HepG2 (cell line): ENCODE measurements around the gene UBE2Q2. TPM values are rescaled to one million over a fixed set of nuclear protein-coding genes. Genes with fewer than 3 reads are reported as not detected.

Experiments
- ATF7-NPFF ChIP-seq: sonication (generic); formaldehyde crosslinking; IDR thresholded peaks from 2 replicates; pipeline ENCODE4 v1.8.1; 2023; ENCODE audit warnings: mild to moderate bottlenecking, low read depth, missing genetic modification reagents, moderate library complexity
- EED ChIP-seq: sonication (generic); formaldehyde crosslinking; IDR thresholded peaks from 2 replicates; pipeline ENCODE4 v1.5.0; 2020; ENCODE audit warnings: mild to moderate bottlenecking, missing genetic modification reagents
- HHEX ChIP-seq: IDR thresholded peaks from 2 replicates; pipeline ENCODE4 v1.6.1; 2016; ENCODE audit warnings: control low read depth
- HINFP ChIP-seq: sonication (generic); formaldehyde crosslinking; IDR thresholded peaks from 2 replicates; pipeline ENCODE4 v1.4.0; 2020; ENCODE audit warnings: low read depth, mild to moderate bottlenecking, missing genetic modification reagents
- HNF4A ChIP-seq: sonication (generic); formaldehyde crosslinking; IDR thresholded peaks from 2 replicates; pipeline ENCODE4 v1.4.0; 2020; ENCODE audit warnings: missing genetic modification reagents
- HNRNPK ChIP-seq: fragments of 200-400 bp; formaldehyde crosslinking; IDR thresholded peaks from 2 replicates; pipeline ENCODE4 v1.6.1; 2018; ENCODE audit warnings: low read length, low read depth, moderate library complexity, mild to moderate bottlenecking; ENCODE audit not compliant: poor library complexity, severe bottlenecking
- IKZF5 ChIP-seq: IDR thresholded peaks from 2 replicates; pipeline ENCODE4 v1.6.1; 2018; ENCODE audit warnings: missing genetic modification reagents, mild to moderate bottlenecking, missing compliant biosample characterization
- KAT2B ChIP-seq: fragments of 150-350 bp; IDR thresholded peaks from 2 replicates; pipeline ENCODE4 v1.6.1; 2014; ENCODE audit warnings: low read depth, low read length, borderline replicate concordance
- KDM2A ChIP-seq: sonication (generic); formaldehyde crosslinking; IDR thresholded peaks from 2 replicates; pipeline ENCODE4 v1.4.0; 2020; ENCODE audit warnings: low read depth, missing genetic modification reagents, borderline replicate concordance
- MAFF ChIP-seq: IDR thresholded peaks from 2 replicates; pipeline ENCODE4 v1.6.1; 2011; ENCODE audit warnings: low read depth, low read length, improper control_type of control experiment
- NFE2 ChIP-seq: sonication (generic); formaldehyde crosslinking; IDR thresholded peaks from 2 replicates; pipeline ENCODE4 v1.4.0; 2020; ENCODE audit warnings: missing genetic modification reagents
- NFE2L2 ChIP-seq: fragments of 150-350 bp; IDR thresholded peaks from 2 replicates; pipeline ENCODE4 v1.6.1; 2014; ENCODE audit warnings: low read length
- NFIC ChIP-seq: IDR thresholded peaks from 2 replicates; pipeline ENCODE4 v1.6.1; 2012; ENCODE audit warnings: mild to moderate bottlenecking, low read length, inconsistent platforms
- ZNF17 ChIP-seq: sonication (generic); formaldehyde crosslinking; IDR thresholded peaks from 2 replicates; pipeline ENCODE4 v1.5.0; 2020; ENCODE audit warnings: mild to moderate bottlenecking, missing genetic modification reagents
- ZNF407 ChIP-seq: sonication (generic); formaldehyde crosslinking; IDR thresholded peaks from one replicate; pipeline ENCODE4 v1.5.1; 2020; ENCODE audit warnings: mild to moderate bottlenecking, missing genetic modification reagents; ENCODE audit errors: not compliant biosample characterization
- ZNF441 ChIP-seq: sonication (generic); formaldehyde crosslinking; IDR thresholded peaks from 2 replicates; pipeline ENCODE4 v1.7.0; 2021; ENCODE audit warnings: missing genetic modification reagents, borderline replicate concordance
- ZNF670 ChIP-seq: sonication (generic); formaldehyde crosslinking; IDR thresholded peaks from 2 replicates; pipeline ENCODE4 v1.8.0; 2022; ENCODE audit warnings: mild to moderate bottlenecking, missing genetic modification reagents, borderline replicate concordance
- ZNF792 ChIP-seq: IDR thresholded peaks from 2 replicates; pipeline ENCODE4 v1.6.1; 2016
- ZSCAN25 ChIP-seq: sonication (generic); formaldehyde crosslinking; IDR thresholded peaks from 2 replicates; pipeline ENCODE4 v1.8.0; 2022; ENCODE audit warnings: mild to moderate bottlenecking, missing genetic modification reagents
- polyA plus RNA-seq, 8 experiments: library from polyadenylated mRNA; depleted of rRNA in 3 of 8; stranded (reverse) in 7 of 8; unstranded in 1 of 8; fragments of >200 nt; fragmentation: Illumina TruSeq in 4 of 8; extraction: Trizol in 4 of 8; gene quantifications; 2 replicates each; pipeline versions ENCODE4 v1.2.1 to v1.2.3, GENCODE V29; 2011 to 2016; ENCODE audit warnings: low read depth in 4 of 8, missing spikeins in 1 of 8, mixed read lengths in 1 of 8; ENCODE audit not compliant: insufficient read depth in 1 of 8
- total RNA-seq, 5 experiments: library from RNA; depleted of rRNA; stranded (reverse); fragments of >200 nt; fragmentation: Illumina TruSeq; extraction: Trizol; gene quantifications; 2 replicates each; pipeline ENCODE4 v1.2.3, GENCODE V29; 2016; ENCODE audit warnings: low read depth in 1 of 5

UBE2Q2 gene
- total and polyA plus RNA-seq, 2 of the 13 experiments (the other 11 are each of a cell fraction or from before 2014, with no cell fraction given), result 10.6 to 20.4 TPM

- TF ChIP-seq ZSCAN25 (CRISPR knock-in tag), result peak; percentile 40; the same call in 1 of the 2 replicates
- TF ChIP-seq HINFP (CRISPR knock-in tag), result no peak; the same call in 1 of the 2 replicates
- no peak for TF ChIP-seq ZNF407
- no peak for TF ChIP-seq NFIC
- no peak for TF ChIP-seq HNF4A (CRISPR knock-in tag)
- peak; percentile 42; the same call in 1 of the 2 replicates for TF ChIP-seq KDM2A (CRISPR knock-in tag)
- peak; percentile 32; the same call in 1 of the 2 replicates for TF ChIP-seq IKZF5 (CRISPR knock-in tag)
- TF ChIP-seq NFE2, result no peak
- TF ChIP-seq KAT2B, result no peak
- TF ChIP-seq ZNF670, result no peak; the same call in 1 of the 2 replicates
- TF ChIP-seq ATF7-NPFF, result no peak
- peak; percentile 54; the same call in 1 of the 2 replicates for TF ChIP-seq ZNF441 (CRISPR knock-in tag)
- no peak for TF ChIP-seq MAFF
- TF ChIP-seq NFE2L2, result no peak
- TF ChIP-seq ZNF17 (CRISPR knock-in tag), result no peak
- no peak for TF ChIP-seq HHEX (CRISPR knock-in tag)
- no peak; the same call in 1 of the 2 replicates for TF ChIP-seq EED
- no peak for TF ChIP-seq ZNF792 (CRISPR knock-in tag)
- TF ChIP-seq HNRNPK, result no peak
Observed at GRCh38 chr15:75842722-75843677, at the start of gene UBE2Q2 (continued).
